NB4 (cell line): ENCODE results near the gene CCDC149.

Source experiments
- CTCF ChIP-seq: IDR thresholded peaks from one replicate; pipeline ENCODE4 v1.5.1; 2012; ENCODE audit warnings: low read depth, low read length
- MAX ChIP-seq: IDR thresholded peaks from 2 replicates; pipeline ENCODE4 v1.6.1; 2011; ENCODE audit warnings: low read depth, low read length
- POLR2A ChIP-seq: IDR thresholded peaks from 2 replicates; pipeline ENCODE4 v1.6.1; 2011; ENCODE audit warnings: mild to moderate bottlenecking; ENCODE audit not compliant: insufficient read length; ENCODE audit errors: extremely low read depth

- TF ChIP-seq CTCF = no peak
- no peak for TF ChIP-seq POLR2A
- TF ChIP-seq MAX = no peak
Measured at GRCh38 chr4:24933684-24934275, 20.9 kb upstream of the CCDC149 start.
